GM18519 (cell line): Measurements from ENCODE around the gene LRRC56.

Experiments
- ATAC-seq: cut with Tn5 transposase; IDR thresholded peaks from one replicate; pipeline ENCODE4 v1.9.1; 2021; ENCODE audit warnings: mild to moderate bottlenecking, moderate library complexity; ENCODE audit not compliant: unreplicated experiment, low FRiP score

The LRRC56 gene

GRCh38 chr11:556662-557256 lies 19.4 kb downstream of the LRRC56 start:
- ATAC-seq = no peak

- ATAC-seq = no peak
Observed at GRCh38 chr11:557328-558132, 20.2 kb downstream of the LRRC56 start.

- no peak for ATAC-seq
Observed at GRCh38 chr11:558503-558902, 21.2 kb downstream of the LRRC56 start.

- no peak for ATAC-seq
Observed at GRCh38 chr11:559020-559620, 21.8 kb downstream of the LRRC56 start.

- no peak for ATAC-seq
Observed at GRCh38 chr11:559712-560304, 22.5 kb downstream of the LRRC56 start.

GRCh38 chr11:560305-561147 lies 23.2 kb downstream of the LRRC56 start, which contains the start of the genes LMNTD2 and RASSF7:
LMNTD2 (minus strand) TSS chr11:560738; CDS start chr11:560716, 22 bp downstream.
RASSF7 (plus strand) TSS chr11:560970; CDS start chr11:561769, 799 bp downstream.
- ATAC-seq = peak; percentile 57

DNA sequence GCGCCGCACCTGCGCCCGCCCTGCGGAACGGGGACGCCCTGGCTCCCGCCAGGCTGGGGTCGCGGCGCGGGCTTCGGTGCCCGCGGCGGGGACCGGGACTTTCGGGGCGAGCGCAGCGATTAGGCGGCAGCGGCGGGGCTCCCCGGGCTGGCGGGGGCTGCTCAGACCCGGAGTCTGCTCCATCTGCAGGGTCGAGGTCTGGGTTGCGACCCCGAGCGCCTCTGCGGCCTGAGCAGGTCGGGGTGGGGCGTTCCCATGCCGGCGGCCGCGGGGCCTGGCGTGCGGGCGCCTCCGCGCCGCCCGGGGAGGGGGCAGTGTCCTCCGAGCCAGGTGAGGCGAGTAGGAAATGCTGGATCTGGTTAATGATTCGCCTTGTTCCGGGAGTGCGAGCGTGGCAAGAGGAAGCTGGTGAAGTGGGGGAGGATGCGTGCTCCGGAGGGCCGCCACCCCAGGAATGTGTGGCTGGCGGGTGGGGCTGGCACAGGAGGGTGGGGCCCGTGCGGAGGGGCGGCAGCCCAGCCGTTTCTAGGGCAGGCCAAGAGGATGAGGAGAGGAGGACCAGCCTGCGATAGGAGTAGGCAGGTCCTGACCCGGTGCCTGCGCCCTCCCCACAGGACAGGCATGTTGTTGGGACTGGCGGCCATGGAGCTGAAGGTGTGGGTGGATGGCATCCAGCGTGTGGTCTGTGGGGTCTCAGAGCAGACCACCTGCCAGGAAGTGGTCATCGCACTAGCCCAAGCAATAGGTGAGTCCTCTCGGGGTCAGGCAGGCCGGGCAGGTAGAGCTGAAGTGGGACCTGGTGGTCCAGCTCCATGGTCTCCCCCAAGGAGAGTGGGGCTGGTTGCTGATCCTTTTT lies 24.0 kb downstream of the LRRC56 start:
- no peak for ATAC-seq

DNA sequence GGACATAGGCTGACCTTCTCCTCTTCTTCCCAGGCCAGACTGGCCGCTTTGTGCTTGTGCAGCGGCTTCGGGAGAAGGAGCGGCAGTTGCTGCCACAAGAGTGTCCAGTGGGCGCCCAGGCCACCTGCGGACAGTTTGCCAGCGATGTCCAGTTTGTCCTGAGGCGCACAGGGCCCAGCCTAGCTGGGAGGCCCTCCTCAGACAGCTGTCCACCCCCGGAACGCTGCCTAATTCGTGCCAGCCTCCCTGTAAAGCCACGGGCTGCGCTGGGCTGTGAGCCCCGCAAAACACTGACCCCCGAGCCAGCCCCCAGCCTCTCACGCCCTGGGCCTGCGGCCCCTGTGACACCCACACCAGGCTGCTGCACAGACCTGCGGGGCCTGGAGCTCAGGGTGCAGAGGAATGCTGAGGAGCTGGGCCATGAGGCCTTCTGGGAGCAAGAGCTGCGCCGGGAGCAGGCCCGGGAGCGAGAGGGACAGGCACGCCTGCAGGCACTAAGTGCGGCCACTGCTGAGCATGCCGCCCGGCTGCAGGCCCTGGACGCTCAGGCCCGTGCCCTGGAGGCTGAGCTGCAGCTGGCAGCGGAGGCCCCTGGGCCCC lies 24.8 kb downstream of the LRRC56 start:
- no peak for ATAC-seq

DNA sequence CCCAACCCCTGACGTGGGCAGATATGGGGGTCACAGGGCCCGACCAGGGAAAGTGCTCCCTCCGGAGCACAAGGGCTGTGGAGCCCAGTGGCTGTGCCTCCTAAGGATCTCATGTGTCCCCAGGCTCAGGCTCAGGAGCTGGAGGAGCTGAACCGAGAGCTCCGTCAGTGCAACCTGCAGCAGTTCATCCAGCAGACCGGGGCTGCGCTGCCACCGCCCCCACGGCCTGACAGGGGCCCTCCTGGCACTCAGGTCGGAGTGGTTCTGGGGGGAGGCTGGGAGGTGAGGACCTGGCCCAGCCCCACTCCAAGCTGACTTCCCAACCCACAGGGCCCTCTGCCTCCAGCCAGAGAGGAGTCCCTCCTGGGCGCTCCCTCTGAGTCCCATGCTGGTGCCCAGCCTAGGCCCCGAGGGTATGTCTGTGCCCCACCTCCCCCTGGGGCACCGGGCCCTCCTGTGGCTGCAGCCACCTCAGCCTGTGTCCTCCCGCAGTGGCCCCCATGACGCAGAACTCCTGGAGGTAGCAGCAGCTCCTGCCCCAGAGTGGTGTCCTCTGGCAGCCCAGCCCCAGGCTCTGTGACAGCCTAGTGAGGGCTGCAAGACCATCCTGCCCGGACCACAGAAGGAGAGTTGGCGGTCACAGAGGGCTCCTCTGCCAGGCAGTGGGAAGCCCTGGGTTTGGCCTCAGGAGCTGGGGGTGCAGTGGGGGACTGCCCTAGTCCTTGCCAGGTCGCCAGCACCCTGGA lies 25.9 kb downstream of the LRRC56 start:
- no peak for ATAC-seq

GRCh38 chr11:563812-564578 lies 26.7 kb downstream of the LRRC56 start:
- ATAC-seq = no peak

DNA sequence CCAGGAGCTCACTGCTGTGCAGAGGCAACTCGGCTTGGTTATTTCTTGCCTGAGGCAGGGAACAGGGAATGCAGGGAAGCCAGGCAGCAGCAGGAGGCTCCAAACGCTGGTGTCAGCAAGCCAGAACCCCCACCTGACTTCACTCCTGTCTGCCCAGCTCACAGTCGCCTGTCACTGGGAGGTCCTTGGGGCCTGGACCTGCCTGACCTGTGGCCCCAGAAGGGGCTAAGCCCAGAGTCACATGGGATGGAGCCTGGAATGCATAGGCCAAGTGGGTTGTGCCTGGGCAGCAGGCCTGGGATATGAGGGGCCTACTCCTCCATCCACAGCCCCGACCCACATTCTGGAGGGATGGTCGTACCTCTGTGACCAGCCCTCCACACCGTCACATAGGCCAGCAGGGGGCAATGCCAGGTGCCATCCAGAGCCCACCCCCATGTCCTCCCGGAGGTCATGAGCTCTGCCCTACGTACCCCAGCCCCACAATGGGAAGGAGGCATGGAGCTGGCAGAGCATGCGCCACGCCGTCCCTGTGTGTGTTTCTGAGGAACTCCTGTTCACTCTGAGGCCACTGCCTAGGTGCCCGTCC lies 28.7 kb downstream of the LRRC56 start:
- no peak for ATAC-seq

DNA sequence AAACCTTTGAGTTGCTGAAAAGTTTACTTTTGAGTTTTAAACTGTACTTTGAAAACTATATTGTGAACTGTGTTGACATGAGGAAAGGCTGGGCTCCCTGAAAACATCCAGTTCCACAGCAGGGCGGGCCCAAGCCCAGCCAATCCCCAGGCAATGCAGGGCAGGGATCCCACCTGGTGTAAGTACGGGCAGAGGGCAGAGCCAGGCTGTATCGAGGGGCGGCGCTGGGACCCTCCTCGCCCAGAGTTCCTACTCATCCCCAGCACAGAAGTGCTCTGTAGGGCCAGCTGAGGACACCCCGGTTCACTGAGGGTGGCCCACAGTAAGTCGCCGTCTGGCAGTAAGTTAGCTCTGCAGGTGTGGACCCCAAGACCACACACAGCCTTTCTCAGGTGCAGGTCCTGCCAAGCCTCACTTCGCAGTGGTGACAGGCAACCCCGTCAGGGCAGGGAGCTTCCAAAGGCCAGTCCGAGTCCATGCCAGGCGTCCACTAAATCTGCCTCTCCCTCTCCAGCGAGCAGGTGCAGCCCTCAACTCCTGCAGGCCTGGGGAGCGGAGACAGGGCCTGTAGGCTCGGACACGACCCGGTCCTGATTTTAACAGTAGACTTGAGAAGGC lies 29.8 kb downstream of the LRRC56 start:
- ATAC-seq = no peak

DNA sequence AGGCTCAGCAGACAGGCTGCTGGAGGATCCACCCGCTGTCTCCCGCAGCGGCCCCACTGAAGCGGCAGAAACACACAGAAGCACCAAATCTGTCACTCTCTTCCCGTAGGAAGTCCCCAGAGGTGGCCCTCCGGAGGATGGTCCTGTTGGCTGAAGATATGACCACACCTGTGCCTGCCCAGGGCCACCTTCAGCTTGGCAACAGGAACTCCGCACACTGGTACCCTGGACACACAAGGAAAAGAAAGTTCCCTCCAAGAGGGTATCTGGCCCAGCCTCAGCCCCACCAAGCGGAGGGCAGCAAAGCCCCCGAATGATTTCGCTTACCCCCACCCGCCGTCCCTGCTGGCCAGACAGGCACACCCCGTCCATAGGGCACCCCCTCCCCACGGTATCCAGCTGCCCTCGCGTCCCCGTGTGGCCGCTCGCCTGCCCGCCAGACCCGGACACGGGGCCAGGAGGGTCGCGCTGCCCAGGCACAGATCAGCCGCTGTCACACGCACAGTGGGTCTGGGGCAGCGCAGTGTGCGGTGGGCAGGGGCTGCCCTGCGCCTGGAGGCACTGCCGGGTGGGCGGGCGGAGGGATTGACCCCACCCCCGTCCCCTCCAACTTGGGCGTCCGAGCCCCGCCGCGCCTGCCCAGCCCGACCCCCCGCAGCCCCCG lies 30.4 kb downstream of the LRRC56 start:
- no peak for ATAC-seq

DNA sequence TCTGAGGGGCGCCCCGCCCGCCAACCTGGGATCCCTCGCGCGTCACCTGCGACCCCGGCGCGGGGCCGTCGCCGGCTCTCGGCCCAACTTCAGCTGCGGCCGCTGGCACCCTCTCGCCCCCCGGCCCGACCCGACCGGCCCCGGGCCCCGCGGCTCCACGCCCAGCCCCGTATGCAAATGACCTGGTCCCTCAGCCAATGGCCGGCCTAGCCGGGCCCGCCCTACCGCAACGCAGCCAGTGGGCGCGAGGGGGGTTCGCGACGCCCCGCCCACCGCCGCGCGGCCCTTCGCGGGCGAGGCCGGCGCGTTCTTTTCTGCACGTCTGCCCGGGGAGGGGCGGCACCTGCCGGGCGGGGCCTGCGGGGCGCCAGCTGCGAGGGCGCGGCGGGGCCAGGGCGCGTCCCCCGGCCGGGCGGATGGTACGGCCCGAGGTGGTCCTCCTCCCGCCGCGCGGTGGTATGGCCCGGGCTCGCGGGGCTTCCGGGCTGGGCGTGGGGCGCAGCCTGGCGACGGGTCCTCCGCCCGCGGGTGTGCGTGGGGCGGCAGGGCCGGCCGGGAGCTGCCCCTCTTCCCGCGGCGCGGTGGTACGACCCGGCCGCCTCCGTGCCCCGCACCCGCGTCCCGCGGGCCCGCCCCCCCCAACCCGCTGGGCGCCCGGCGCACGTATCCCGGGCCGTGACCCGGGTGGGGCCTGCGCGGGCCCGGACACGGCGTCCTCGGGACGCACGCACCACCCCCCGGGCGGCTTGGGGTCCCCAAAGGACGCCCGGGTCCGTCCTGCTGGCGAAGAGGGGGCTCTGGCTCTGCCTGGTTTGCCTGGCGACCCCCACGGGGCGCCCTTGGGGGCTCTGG lies 31.2 kb downstream of the LRRC56 start:
- ATAC-seq = peak; percentile 75

GRCh38 chr11:569158-569885 lies 32.0 kb downstream of the LRRC56 start:
- ATAC-seq = no peak
